NCI-H2081 treated with DMSO at 0.1 percent for 48 hours (cell line): ENCODE measurements around the gene TTC16.
A peak's percentile ranks its signal among the peaks of the same experiment; 100 is the strongest.
"Not testable (repeated sequence)": the region's sequence is repeated elsewhere in the genome, so short reads cannot be mapped to it uniquely, and the experiment has no call there.

Source experiments
- DNase-seq: peaks from one replicate; lab custom pipeline; 2025; lab: John Stamatoyannopoulos, UW

Gene TTC16

DNA sequence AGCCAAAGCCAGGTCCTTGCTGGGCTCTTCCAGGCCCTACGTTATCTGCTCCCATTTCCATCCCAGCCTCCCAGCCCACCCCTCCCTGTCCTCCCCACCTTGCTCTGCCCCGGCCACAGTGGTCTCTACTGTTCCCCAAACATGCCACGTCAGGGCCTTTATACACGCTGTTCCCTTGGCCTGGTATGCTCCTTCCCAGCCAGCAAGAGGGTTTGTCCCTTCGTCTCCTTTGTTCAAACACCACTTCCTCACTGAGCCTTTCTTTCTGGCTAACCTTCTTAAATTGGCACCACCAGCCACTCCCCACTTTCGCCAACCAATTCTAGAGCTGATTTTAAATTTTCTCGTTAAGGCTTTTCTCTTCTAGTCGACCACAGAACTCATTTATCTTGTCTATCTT is 52.8 kb downstream of the TTC16 start:
- DNase-seq: no peak

DNA sequence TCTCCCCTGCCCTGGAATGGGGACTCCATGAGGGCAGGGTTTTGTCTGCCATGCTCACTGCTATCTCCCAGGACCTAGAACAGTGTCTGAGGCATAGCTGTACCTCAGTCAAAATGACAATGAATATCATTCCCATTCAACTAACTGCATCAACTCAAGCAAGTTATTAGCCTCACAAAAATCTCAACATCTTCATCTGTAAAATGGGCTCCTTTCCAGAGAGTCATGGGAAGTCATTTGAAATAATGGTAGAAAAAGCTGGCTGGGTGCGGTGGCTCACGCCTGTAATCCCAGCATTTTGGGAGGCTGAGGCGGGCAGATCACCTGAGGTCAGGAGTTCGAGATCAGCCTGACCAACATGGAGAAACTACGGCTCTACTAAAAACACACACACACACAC is 53.2 kb downstream of the TTC16 start:
- no peak for DNase-seq

DNA sequence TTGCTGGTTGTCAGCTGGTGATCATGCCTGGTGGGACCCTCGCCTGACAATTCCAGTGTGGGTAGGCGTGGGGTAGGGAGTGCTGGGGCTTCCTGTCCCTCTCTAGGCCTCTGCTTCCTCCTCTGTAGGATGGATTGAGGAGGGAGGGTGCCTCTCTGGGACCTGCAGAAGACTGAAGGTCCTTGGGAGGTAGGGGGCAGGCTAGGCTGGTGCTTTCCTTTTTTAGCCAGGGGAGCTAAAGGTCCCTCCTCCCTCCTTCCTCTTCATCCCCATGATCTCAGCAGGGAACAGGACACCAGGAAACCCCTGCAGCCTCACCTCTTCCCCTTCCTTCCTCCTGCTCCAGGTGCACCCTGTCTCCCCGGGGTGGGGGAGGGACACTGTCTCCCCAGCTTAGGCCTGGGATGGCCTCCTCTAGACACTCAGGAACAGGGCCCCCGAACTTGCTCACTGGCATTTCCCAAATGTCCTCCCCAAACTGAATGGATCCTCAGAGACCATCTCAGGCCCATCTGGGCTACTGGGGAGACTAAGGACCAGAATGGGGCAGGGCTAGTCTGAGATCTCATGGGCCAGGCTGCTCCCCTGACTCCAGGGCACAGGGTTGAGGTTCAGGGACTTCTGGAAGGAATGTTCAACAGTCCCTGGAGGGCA is 54.2 kb downstream of the TTC16 start:
- no peak for DNase-seq

DNA sequence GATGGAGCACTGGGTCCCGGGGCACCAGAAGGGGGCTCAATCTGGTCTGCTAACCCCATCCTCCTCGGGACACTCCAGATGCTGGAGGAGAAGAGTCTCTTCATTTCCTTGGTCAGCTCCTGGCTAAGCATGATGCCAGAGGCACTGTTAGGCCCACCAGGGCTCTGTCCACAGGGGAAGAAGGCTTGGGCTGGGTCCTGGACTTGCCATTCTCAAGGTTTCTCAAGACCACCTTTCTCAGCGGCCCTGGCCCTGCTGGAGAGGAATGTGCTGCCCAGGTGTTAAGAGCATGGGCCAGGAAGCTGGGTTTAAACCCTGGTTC is 54.7 kb downstream of the TTC16 start:
- no peak for DNase-seq

DNA sequence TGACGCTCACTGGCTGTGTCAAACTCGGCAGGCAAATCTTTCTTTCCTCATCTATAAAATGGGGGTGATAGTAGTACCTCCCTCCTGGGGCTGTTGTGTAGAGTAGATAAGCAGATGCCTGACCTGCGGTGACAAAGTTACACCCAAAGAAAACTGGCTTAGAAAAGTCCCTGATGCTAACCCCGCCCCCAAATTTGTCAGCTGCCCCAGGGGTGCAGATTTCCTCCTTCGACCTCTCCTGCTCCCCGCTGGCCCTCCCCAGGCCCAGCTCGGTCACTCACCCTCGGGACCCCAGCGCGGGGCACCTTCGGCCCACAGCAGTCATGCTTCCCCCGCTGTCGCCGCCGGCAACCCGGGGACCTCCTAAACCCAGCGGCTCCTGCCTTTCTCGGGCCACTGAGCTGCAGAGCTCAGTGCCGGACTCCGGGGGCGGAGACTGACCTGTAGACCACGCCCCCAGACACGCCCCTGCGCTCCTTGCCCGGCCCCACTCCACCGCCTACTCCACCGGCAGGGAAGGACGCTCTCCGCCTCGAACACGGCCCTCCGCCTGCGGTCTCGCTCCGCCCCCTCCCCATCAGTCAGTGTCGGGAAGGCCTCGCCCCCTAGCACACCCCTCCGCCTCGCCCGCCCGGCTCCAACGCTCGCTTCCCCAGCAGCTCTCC is 55.2 kb downstream of the TTC16 start:
- DNase-seq: peak; percentile 72

DNA sequence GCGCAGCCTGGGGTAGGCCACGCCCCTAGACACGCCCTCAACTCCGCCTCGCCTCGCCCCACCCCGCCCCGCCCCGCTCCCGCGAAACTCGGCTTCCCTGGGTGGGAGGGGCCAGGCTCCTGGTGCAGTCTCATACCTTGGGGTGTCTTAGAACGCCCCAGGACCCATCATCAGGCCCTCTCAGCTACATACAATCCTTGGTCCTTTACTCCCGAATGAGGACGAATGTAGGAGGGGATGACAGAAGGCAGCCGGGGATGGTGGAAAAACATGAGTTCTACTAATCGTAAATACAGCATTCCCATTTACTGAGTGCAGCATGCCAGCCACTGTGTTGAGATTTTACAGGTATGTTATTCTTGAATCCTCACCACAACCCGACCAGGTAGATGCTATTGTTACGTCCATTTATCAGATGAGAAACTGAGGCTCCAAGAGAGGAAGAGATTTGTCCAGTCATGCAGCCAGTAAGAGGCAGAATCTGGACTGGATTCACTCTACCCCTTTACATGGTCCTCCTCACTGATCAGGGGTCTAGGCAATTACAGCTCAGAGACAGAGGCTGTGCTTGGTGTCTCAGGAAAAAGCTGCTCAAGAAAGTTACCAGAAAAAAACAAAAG is 55.8 kb downstream of the TTC16 start:
- DNase-seq: no peak

DNA sequence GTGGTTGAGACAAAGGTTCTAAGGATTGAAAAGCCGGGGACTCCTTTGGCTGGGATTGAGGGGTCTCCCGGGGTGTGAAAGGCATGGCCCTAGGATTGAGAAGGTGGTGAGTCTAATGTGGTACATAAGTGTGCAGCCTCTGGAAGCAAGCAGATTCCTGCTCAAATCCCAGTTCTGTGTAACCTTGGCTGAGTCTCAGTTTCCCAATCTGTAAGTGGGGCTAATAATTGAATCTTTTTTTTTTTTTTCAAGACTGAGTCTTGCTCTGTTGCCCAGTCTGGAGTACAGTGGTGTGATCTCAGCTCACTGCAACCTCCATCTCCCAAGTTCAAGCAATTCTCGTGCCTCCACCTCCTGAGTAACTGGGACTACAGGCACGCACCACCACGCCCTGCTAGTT is 56.7 kb downstream of the TTC16 start:
- no peak for DNase-seq

DNA sequence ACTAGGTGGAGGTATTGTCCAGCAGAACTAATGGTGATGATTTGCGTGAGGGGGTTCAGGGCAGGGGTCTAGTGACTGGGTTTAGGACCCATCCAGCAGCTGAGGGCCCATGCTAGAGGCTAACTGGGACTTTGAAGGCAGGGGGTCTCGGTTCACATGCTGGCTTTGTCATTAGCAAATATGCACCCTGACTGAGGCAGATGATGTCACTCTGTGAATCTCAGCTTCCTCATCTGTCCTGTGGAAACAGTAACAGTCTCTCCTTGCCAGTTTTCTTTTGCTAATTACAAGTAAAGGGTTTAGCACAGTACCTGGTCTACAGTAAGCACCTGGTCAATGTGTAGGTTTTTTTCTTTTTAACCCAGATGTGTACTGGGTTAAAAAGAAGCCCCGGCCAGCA is 57.4 kb downstream of the TTC16 start:
- DNase-seq: no peak

DNA sequence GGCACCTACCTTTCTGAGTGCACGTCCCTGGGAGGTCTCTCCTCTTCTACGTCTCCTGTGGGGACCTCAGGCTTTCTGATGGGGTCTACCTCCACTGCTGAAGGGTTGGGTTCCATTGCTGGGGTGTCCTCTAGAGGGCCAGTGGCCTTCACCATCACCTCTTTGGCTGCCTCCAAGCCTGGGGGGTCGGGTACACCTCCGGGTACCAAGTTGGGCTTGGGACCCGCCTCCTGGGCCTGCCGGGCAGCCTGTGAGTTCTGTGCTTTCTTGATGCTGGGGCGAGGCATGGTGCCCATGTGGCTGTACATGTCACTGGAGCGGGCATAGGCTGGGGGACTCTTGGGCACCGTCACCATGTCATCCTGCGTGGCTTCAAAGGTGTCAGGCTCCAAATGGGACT is 58.1 kb downstream of the TTC16 start:
- DNase-seq: no peak

DNA sequence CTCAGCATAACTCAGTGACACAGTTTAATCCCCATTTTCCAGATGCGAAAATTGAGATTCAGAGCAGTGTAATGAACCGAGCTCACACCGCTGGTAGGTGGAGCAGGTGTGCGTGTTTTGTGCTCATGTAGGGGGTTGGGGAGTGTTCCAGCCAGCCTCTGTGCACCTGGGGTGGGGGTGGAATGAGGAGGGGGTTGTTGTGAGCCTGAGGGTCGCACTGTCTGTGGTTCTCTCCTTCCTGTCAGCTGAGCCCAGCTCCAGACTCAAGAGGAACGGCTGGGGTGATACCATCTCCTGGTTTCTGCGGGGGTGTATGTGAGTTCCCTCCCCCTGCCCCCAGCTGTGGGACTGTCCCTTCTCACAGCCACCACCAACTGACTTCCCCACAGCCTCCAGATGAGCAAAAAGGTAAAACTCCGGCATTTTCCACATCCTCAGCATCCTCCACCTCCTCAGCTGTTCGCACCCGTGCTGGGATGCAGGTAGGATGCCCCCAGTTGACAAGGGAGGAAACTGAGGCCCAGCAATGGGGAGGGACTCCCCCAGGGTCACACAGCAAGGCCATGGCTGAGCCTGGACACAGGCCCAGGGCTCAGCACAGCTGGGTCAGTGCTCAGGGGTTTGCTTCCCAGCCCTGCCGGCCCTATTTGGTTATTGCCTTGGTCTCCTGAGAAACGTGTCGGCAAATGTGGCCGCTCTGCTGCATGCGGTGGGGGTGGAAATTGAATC is 60.5 kb downstream of the TTC16 start:
- DNase-seq: no peak

DNA sequence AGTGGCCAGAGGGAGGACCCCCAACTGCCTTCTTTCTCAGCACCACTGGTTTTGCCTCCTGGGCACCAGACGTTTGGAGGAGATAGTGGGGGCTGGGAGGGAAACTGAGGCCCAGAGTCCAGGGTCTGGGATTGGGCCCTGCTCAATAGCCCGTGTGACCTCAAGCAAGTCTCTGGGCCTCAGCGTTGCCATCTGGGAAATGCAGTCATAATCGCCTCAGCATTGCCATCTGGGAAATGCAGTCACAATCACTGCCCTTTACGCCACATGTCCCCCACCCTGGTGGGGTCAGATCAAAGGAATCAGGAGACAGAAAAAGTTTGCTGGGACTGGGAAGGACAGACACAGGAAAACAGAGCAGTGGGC is 61.0 kb downstream of the TTC16 start:
- no peak for DNase-seq

DNA sequence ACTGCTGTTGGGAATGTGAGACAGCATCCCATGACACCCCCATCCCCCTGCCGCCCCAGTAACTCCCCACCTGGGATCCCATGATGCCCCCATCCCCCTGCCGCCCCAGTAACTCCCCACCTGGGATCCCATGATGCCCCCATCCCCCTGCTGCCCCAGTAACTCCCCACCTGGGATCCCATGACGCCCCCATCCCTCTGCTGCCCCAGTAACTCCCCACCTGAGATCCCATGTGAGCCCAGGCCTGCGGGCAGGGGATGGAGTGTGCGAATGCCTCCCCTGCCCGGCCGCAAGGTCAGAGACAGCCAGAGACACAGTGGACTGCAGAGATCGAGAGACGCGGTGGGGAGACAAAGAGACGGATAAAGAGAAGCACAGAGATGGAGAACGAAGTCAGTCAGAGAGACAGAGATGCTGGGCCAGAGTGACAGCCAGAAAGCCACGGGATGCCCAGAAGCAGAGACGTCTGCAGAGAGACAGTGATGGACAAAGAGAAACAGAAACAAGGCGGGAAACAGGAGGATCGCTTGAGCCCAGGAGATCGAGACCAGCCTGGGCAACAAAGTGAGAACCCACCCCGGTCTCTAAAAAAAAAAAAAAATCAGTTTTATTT is 61.6 kb downstream of the TTC16 start:
- DNase-seq: no peak

DNA sequence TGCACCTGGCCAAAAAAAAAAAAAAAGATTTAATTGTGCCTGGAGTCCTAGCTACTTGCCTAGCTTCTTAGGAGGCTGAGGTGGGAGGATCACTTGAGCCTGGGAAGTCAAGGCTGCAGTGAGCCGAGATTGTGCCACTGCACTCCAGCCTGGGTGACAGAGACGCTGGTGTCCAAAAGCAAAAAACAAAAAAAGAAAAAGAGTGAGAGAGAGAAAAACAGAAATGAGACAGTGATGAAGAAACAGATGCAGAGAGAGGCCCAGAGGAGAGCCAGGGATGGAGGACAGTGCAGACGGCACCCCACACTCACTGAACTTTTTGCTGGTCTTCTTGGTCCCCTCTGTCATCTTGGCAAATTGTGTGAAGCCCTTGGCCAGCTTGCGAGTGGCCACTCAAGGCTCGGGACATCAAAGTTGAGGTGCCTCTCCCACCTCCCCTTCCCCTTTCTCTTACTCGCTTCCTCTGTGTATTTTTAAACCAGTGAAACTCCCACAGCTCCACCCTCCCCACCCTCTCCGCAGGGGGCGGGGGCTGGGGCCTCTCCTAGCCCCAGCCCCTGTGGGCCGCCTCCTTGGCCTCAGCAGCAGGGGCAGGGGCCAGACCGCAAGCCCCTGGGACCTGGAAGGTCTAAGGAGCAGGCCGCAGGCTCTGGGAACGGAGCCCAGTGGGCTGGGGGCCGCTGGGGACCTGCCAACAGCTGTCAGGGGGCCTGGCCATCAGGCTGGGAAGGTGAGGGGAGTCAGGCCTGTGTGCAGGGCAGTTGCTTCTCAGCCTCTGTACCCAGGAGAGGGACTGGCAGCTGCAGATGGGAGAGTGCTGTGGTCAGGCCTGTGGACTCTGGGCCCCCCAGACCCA is 62.6 kb downstream of the TTC16 start, which contains the start of gene SH2D3C:
Gene SH2D3C (minus strand): TSS at position 387 of the 856 bp plus-strand sequence. CDS start 39 bp downstream, at position 348.
- no peak for DNase-seq

DNA sequence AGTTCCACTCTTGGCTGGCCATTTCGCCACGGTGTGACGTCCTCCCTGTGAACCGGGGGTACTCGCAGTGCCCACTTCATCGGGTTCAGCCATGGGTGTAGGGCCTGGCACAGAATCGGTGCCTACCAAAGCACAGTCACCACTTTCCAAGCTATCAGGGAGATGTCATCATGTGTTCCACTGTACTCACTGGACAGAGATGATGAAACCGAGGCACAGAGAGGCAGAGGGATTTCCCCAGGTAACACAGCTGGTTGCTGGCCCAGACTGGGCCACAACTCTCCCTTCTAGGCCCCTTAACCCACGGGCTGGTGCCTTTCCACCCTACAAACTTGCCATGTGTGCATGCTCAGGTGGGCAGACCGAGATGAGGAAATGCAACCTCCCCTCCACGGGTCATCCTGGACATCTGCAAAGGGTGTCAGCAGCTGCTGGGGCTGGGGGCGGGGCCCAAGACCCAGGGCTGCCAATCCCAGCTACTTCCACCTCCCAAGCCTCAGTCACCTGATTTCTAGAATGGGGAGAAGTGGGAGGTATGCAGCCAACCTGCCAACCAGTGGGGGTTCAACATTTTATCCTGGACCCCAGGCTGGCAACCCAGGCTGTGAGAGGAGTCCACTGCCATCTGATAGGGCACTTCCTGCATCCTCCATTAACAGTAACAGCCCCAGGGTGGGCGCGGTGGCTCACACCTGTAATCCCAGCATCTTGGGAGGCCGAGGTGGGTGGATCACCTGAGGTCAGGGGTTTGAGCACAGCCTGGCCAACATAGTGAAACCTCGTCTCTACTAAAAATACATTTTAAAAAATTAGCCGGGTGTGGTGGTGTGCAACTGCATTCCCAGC is 63.5 kb downstream of the TTC16 start:
- DNase-seq: no peak

DNA sequence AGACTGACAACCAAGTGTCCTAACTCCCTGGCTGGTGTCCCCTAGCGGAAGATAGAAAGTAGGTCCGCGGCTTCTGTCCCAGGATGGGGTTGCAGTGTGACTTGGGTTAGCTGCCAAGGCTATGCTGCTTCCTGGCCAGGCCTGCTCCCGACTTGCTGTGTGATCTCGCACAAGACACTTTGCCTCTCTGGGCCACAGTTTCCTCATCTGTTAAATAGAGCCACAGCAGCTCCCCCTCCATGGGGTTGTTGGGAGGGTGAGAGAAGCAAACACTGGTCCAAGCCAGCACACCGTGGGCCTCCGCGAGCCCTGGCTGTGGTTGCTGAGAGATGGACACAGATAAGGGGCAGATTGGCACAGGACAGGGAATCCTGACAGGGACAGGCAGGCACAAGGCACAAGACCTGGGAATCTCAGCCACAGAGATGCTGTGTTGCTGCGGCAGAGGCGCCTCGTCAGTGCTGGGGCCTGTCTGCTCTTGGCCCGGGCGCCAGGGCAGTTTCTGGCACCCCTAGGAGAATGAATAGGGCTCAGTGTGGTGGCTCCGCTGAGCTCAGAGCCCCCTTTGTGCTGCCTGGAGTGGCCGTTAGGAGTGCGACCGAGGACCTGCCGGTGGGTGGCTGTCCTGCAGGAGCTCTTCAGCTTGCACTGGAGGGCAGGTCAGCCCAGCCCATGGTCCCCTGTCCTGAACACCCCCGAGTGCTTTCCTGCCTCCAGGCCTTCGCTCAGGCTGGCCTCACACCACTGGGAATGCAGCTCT is 64.4 kb downstream of the TTC16 start:
- DNase-seq: no peak

DNA sequence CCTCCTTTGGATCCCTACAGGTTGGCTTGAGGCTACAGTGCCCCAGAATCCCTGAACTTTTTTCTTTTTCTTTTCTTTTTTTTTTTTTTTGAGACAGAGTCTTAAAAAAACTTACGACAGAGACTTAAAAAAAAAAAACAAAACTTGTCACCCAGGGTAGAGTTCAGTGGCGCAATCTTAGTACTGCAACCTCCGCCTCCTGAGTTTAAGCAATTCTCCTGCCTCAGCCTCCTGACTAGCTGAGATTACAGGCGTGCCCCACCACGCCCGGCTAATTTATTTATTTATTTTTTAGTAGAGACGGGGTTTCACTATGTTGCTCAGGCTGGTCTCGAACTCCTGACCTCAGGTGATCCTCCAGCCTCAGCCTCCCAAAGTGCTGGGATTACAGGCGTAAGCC is 65.0 kb downstream of the TTC16 start:
- DNase-seq: not testable (repeated sequence)
